HG03108 (cell line): ENCODE measurements around the gene RIMS4.

Source experiments
- ATAC-seq: cut with Tn5 transposase; IDR thresholded peaks from one replicate; pipeline ENCODE4 v1.9.1; 2021; ENCODE audit warnings: moderate library complexity; ENCODE audit not compliant: unreplicated experiment

RIMS4 gene

GRCh38 chr20:44796758-44797457 lies 13.4 kb downstream of the RIMS4 start:
- ATAC-seq = no peak

- no peak for ATAC-seq
Observed at GRCh38 chr20:44796311-44796710, 14.0 kb downstream of the RIMS4 start.

GRCh38 chr20:44795836-44796235 lies 14.5 kb downstream of the RIMS4 start:
- no peak for ATAC-seq

GRCh38 chr20:44792796-44793195 lies 17.6 kb downstream of the RIMS4 start:
- ATAC-seq = no peak

- ATAC-seq = no peak
Observed at GRCh38 chr20:44790638-44791393, 19.5 kb downstream of the RIMS4 start.

- ATAC-seq = no peak
Observed at GRCh38 chr20:44788706-44789456, 21.5 kb downstream of the RIMS4 start.

- ATAC-seq = no peak
Observed at GRCh38 chr20:44787299-44787698, 23.0 kb downstream of the RIMS4 start.

GRCh38 chr20:44785768-44786167 lies 24.6 kb downstream of the RIMS4 start:
- ATAC-seq = no peak

GRCh38 chr20:44784688-44785087 lies 25.7 kb downstream of the RIMS4 start:
- ATAC-seq = no peak

- ATAC-seq = no peak
Observed at GRCh38 chr20:44781791-44782190, 28.6 kb downstream of the RIMS4 start.

GRCh38 chr20:44781118-44781517 lies 29.2 kb downstream of the RIMS4 start:
- no peak for ATAC-seq

GRCh38 chr20:44780226-44780625 lies 30.1 kb downstream of the RIMS4 start:
- ATAC-seq = no peak

GRCh38 chr20:44776980-44777379 lies 33.4 kb downstream of the RIMS4 start:
- ATAC-seq = no peak

- ATAC-seq = no peak
Observed at GRCh38 chr20:44773070-44773829, 37.1 kb downstream of the RIMS4 start.

- no peak for ATAC-seq
Observed at GRCh38 chr20:44772636-44773035, 37.7 kb downstream of the RIMS4 start.

- no peak for ATAC-seq
Observed at GRCh38 chr20:44771172-44771535, 39.2 kb downstream of the RIMS4 start.

GRCh38 chr20:44770484-44771171 lies 39.7 kb downstream of the RIMS4 start:
- ATAC-seq = no peak

GRCh38 chr20:44769481-44769863 lies 40.9 kb downstream of the RIMS4 start:
- no peak for ATAC-seq

- no peak for ATAC-seq
Observed at GRCh38 chr20:44768854-44769480, 41.4 kb downstream of the RIMS4 start.

GRCh38 chr20:44768256-44768655 lies 42.1 kb downstream of the RIMS4 start:
- no peak for ATAC-seq
